Esophagus squamous epithelium (tissue), 4 donors: ENCODE data around the gene COX18.

ENCODE experiments used
- POLR2A ChIP-seq, 4 donors: fragments of 450-650 bp; IDR thresholded peaks; one replicate each; pipeline ENCODE4 v1.6.1; 2017; ENCODE audit warnings: antibody characterized with exemption in 4 of 4, mild to moderate bottlenecking in 4 of 4, moderate library complexity in 3 of 4
- TF ChIP-seq, protein P1 (sequence below), 6 experiments: fragments of 450-650 bp in 4 of 6; fragments of 200-600 bp in 2 of 6; sonication (generic) in 2 of 6; IDR thresholded peaks; one replicate each; pipeline ENCODE4 v1.5.1; 2016 to 2019; ENCODE audit warnings: antibody characterized with exemption in 6 of 6, mild to moderate bottlenecking in 4 of 6, moderate library complexity in 4 of 6

DNA sequence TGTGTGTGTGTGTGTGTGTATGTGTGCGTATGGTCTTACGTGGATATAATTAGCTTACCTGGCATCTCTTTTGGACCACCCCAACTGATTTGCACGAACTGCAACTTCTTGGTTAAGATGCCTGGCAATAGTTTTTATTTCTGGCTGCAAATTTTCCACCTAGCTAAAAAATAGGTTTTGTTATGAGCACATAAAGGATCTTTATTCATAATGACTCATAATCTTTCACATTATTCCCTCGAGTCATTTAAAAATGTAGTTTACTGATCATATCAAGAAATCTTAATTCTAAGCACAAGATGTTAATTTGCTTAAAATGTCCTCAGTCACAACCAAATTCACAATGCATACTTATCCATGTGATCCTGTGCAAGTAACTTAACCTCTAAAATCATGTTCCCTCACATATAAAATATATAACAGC, 1.5 kb downstream of the COX18 start:
- TF ChIP-seq, protein P1, sequence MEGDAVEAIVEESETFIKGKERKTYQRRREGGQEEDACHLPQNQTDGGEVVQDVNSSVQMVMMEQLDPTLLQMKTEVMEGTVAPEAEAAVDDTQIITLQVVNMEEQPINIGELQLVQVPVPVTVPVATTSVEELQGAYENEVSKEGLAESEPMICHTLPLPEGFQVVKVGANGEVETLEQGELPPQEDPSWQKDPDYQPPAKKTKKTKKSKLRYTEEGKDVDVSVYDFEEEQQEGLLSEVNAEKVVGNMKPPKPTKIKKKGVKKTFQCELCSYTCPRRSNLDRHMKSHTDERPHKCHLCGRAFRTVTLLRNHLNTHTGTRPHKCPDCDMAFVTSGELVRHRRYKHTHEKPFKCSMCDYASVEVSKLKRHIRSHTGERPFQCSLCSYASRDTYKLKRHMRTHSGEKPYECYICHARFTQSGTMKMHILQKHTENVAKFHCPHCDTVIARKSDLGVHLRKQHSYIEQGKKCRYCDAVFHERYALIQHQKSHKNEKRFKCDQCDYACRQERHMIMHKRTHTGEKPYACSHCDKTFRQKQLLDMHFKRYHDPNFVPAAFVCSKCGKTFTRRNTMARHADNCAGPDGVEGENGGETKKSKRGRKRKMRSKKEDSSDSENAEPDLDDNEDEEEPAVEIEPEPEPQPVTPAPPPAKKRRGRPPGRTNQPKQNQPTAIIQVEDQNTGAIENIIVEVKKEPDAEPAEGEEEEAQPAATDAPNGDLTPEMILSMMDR (IDR thresholded peaks at IDR 0.05), result no peak
- TF ChIP-seq POLR2A (IDR thresholded peaks at IDR 0.05), result no peak
